Dermis blood vessel endothelial cell (primary cell): Measurements from ENCODE around the gene TMC7. TPM values are rescaled to one million over a fixed set of nuclear protein-coding genes. Genes with fewer than 3 reads are reported as not detected.

Experiments used
- DNase-seq: peaks from one replicate; pipeline ENCODE4 v3.0.0; 2010
- total RNA-seq: library from RNA; depleted of rRNA; stranded (reverse); fragments of >200 nt; gene quantifications from 2 replicates; pipeline ENCODE4 v1.2.3, GENCODE V29; 2014

TMC7 gene
- total RNA-seq, 1 donor from 2014 or later = 6.5 TPM

DNA sequence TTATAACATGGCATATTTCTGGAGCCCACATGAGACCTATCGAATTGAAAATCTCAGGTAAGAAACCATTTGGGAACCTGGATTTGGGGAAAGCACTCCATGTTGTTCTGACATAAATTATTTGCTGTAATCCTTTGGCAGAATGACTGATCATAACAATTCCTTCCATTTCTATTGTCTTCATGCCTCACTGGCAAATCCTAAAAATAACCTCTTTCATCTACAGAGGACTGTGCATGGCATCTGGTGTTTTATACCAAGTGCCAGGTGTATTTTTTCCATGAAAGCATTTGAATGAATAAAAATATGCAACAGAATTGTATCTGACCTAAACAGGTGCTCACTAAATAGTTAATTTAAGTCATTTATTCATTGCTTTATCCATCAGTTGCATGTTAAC is 50.0 kb downstream of the TMC7 start:
- DNase-seq = no peak

DNA sequence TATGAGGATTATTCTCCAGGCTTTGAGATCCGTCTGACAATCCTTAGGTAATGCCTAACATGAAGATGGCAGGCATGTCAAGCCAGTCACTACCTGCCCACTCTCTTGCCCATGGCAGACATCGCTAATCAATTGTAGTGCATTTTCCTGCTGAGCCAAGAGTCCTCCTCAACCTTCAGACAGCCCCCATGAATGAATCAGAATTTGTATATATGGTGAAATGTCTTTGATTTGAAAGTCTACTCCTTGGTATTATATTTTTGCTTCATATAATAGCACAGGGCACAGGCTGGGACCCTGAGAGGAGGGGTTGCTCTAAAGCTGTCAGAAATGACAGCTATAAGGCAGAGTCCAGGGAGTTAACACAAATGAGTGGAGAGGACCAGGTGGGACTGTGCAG is 56.7 kb downstream of the TMC7 start:
- DNase-seq = no peak

- DNase-seq = no peak
Measured at GRCh38 chr16:19044769-19045168, 61.0 kb downstream of the TMC7 start.

- DNase-seq = no peak
Measured at GRCh38 chr16:19046062-19046461, 62.3 kb downstream of the TMC7 start.

- peak; percentile 59 for DNase-seq
Measured at GRCh38 chr16:19062706-19063105, 79.0 kb downstream of the TMC7 start.

DNA sequence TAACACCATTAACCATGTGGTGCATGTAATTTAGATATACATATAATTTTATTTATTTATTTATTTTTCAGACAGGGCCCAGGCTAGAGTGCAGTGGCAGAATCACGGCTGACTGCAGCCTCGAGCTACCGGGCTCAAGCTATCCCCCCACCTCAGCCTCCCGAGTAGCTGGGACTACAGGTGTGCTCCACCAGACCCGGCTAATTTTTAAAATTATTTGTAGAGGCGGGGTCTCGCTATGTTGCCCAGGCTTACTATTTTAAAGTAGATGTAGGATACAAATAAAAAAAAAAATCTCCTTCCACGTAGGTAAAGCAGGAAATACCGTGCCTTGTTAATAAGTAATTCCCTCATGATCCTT is 83.2 kb downstream of the TMC7 start:
- DNase-seq = no peak

- peak; percentile 100 for DNase-seq
Measured at GRCh38 chr16:19067349-19068236, 83.9 kb downstream of the TMC7 start, which contains the start of gene COQ7. TSS of gene COQ7 (plus strand) at chr16:19067614. CDS start at chr16:19067665, 51 bp downstream.

DNA sequence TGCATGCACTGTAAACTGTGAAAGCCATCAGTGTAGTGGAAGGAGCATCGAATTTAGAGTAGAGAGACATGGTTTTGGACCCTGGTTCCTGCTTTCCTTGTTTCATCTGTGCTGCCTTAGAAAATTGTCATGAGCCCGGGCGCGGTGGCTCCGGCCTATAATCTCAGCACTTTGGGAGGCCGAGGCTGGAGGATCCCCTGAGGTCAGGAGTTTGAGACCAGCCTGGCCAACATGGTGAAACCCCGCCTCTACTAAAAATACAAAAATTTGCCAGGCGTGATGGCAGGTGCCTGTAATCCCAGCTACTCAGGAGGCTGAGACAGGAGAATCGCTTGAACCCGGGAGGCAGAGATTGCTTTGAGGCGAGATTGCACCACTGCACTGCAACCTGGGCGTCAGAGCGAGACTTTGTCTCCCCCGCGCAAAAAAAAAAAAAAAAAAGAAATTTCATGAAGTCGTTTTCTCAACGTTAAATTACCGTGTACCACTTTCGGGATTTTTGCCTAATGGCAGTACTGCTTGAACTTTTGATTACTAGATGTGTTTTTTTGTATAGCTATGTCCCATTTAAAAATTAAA is 84.6 kb downstream of the TMC7 start:
- no peak for DNase-seq

GRCh38 chr16:19071811-19072777 is 88.4 kb downstream of the TMC7 start:
- peak; percentile 88 for DNase-seq

DNA sequence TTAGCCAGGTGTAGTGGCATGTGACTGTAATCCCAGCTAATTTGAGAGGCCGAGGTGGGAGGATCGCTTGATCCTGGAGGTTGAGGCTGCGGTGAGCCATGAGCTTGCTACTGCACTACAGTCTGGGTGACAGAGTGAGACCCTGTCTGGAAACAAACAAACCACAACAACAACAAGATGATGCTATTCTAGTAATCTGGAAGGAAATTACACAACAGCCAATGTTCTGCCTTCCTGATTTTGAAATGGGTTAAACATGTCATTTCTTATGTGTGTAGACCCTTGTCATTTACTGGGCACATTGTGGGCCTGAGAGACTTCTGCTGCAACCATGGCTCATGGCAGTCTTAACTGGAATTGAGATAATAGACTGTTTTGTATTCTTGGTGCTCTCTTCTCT is 89.6 kb downstream of the TMC7 start:
- no peak for DNase-seq

DNA sequence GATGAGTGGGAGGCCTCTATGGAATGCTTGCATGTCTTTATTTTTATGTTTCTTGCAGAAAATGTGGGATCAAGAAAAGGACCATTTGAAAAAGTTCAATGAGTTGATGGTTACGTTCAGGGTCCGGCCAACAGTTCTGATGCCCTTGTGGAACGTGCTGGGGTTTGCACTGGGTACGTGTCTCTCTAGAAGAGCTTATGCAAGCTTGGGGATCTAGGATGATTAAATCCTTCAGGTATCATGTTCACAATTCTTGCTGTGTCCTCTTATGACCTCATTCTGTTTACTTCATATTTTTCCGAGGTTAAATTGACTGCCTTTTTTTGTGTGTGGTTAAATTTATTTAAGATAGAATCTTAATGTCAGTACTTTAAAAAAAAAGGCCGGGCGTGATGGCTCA is 90.1 kb downstream of the TMC7 start:
- DNase-seq = no peak

GRCh38 chr16:19075511-19075910 is 91.8 kb downstream of the TMC7 start:
- no peak for DNase-seq

- DNase-seq = no peak
Measured at GRCh38 chr16:19077879-19078278, 94.1 kb downstream of the TMC7 start.

DNA sequence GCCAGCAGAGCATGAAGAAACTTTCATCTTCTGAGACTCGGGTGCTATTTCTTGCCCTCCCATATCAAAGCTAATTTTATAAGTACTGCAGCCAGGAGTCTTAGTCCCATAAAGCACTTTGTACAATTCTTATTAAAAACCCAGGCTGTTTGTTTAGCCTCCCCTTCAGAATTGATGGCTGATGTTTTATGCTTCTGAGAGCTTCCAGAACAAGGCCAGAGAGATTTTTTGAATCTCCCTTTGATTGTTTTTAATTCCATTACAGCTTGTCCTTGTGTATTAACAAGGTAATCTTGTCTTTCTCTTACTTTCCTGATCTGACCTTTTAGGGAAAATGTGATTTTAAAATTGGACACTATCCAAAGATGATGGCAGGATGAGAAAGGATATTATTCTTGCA is 99.9 kb downstream of the TMC7 start:
- no peak for DNase-seq

DNA sequence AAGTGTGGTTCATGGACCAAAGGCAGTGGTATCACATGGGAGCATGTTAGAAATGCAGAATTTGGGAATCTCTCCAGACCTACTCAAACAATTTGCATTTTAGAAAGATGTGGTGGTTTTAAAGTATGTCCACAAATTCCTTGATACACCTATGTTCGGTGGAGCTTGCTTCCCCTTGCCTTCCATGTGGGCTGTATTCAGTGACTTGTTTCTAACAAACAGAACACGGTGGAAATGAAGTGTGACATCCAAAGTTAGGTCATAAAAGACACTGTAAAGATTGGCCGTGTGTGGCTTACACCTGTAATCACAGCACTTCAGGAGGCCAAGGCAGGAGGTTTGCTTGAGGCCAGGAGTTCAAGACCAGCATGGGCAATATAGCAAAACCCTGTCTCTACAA is 100.4 kb downstream of the TMC7 start:
- no peak for DNase-seq

GRCh38 chr16:19084879-19085278 is 101.1 kb downstream of the TMC7 start:
- no peak for DNase-seq

DNA sequence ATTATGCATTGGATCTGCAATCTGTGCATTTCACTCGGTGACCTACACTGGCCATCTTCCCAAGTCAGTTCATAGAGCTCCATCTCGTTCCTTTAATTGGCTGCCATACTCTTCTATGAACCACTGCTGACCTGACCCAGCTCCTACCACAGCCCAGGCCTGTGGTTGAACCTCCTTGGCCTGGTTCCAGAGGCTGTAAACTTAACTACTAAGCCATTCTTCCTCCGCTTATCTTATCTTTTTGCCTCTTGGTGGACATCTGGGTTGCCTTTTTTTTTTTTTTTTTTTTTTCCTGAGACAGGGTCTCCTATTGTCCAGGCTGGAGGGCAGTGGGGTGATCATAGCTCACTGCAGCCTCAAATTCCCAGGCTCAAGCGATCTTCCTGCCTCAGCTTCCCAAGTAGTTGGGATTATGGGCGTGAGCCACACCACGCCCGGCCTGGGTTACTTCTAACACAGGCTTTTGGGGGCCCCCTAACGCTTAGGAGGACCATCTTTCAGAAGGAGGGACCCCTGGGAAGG is 102.0 kb downstream of the TMC7 start:
- peak; percentile 19 for DNase-seq

GRCh38 chr16:19086322-19087199 is 102.8 kb downstream of the TMC7 start:
- DNase-seq = peak; percentile 96

DNA sequence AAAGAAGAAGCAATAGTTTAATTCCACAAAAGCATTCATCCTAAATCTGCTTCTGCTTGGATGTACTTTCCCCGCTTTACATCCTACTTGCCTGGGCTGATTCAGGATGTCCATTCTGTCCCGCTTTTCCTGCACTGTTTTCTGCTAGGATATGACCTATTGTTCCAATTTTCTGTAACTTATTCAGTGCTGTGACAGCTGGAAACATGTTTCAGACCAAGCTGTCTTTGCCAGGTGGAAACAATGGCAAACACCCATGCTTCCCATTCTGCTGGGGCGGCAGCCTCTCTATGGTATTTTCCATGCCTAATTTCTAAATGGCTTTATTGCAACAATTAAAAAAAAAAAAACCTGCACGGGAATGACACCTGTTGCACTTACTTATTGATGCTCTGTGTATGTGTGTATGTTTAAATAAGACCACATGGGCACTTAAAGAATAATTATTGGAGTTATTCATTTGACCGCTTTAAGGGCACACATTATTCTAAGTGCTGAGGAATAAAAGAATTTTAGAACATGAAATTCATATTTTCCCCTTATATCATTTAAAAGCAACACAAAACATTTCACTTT is 104.7 kb downstream of the TMC7 start:
- DNase-seq = peak; percentile 79

DNA sequence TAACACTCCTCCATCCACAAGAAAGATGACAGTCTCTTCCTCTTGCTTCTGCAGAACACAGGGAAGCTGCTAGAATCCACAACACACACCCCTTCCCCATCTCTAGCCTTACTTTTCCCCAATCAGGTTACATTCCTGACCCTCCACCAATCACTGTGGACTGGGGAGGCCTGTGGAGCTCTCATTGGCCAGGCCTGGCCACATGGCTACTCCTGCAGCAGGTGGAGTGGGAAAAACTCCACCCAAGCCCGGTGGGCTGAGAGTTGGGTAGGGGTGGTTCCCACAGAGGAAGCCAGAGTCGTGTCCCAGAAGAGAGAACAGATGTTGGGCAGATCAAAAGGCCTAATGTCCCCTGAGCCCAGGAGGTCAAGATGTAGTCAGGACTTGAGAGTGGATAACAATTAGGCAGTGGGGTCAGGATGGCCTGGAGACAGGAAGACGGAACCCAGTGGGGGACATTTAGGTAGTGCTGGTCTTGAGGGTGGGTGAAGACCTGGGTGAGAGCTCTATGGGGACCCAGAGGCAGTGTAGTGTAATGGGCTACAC is 105.7 kb downstream of the TMC7 start:
- no peak for DNase-seq

- DNase-seq = no peak
Measured at GRCh38 chr16:19090916-19091315, 107.2 kb downstream of the TMC7 start.
